IPS-18a (cell line): ENCODE data around the gene PPM1F.

Experiments
- H3K27ac ChIP-seq: one replicate; pipeline ENCODE4 v1.5.1; 2013; ENCODE audit warnings: low read length
- H3K27me3 ChIP-seq: one replicate; pipeline ENCODE4 v1.6.1; 2013; ENCODE audit warnings: mild to moderate bottlenecking, low read length; ENCODE audit not compliant: control insufficient read depth, insufficient read depth
- H3K36me3 ChIP-seq: one replicate; pipeline ENCODE4 v1.6.1; 2013; ENCODE audit warnings: low read depth, low read length; ENCODE audit not compliant: control insufficient read depth
- H3K4me1 ChIP-seq: one replicate; pipeline ENCODE4 v1.6.1; 2013; ENCODE audit warnings: low read depth, low read length; ENCODE audit not compliant: control insufficient read depth
- H3K4me3 ChIP-seq: one replicate; pipeline ENCODE4 v1.5.1; 2013; ENCODE audit warnings: low read length
- H3K9ac ChIP-seq: one replicate; pipeline ENCODE4 v1.6.1; 2013; ENCODE audit warnings: mild to moderate bottlenecking, low read length, moderate library complexity
- H3K9me3 ChIP-seq: one replicate; pipeline ENCODE4 v1.6.1; 2013; ENCODE audit warnings: low read depth, low read length; ENCODE audit not compliant: control insufficient read depth

PPM1F gene

GRCh38 chr22:21951931-21952465, 650 bp downstream of the PPM1F start:
- peaks cover 5% of the 10 kb centered on the region for H3K4me1 ChIP-seq
- no peak overlapping the region for H3K27ac ChIP-seq

GRCh38 chr22:21951062-21951461, 1.6 kb downstream of the PPM1F start:
- Histone ChIP-seq H3K4me3 (no peak overlapping the region), H3K4me1 (peaks cover 8% of the 10 kb centered on the region), H3K27ac (no peak overlapping the region), H3K9me3 (no peaks in the 10 kb centered on the region), H3K9ac (no peak overlapping the region), H3K36me3 (no peaks in the 10 kb centered on the region), H3K27me3 (peaks cover 19% of the 10 kb centered on the region)

More at GRCh38 chr22:21951931-21952465, 650 bp downstream of the PPM1F start:
- Histone ChIP-seq H3K36me3 (no peaks in the 10 kb centered on the region), H3K4me3 (peak overlapping the region; percentile 65), H3K9me3 (no peaks in the 10 kb centered on the region), H3K27me3 (peaks cover 19% of the 10 kb centered on the region), H3K9ac (peak overlapping the region; percentile 17)

GRCh38 chr22:21949948-21950347, 2.7 kb downstream of the PPM1F start:
- Histone ChIP-seq H3K4me1 (peaks cover 8% of the 10 kb centered on the region), H3K27ac (no peak overlapping the region)

GRCh38 chr22:21949569-21949918, 3.1 kb downstream of the PPM1F start:
- H3K36me3 ChIP-seq: peaks cover 3% of the 10 kb centered on the region
- no peak overlapping the region for H3K9ac ChIP-seq
- H3K4me1 ChIP-seq: peaks cover 8% of the 10 kb centered on the region
- H3K27me3 ChIP-seq: peaks cover 19% of the 10 kb centered on the region
- H3K27ac ChIP-seq: no peak overlapping the region
- no peak overlapping the region for H3K4me3 ChIP-seq
- no peaks in the 10 kb centered on the region for H3K9me3 ChIP-seq

More at GRCh38 chr22:21949948-21950347, 2.7 kb downstream of the PPM1F start:
- H3K4me3 ChIP-seq: no peak overlapping the region
- no peaks in the 10 kb centered on the region for H3K9me3 ChIP-seq
- peaks cover 19% of the 10 kb centered on the region for H3K27me3 ChIP-seq
- no peak overlapping the region for H3K9ac ChIP-seq
- H3K36me3 ChIP-seq: peaks cover 3% of the 10 kb centered on the region

- no peaks in the 10 kb centered on the region for H3K9me3 ChIP-seq
- no peak overlapping the region for H3K27ac ChIP-seq
- peaks cover 3% of the 10 kb centered on the region for H3K36me3 ChIP-seq
- peaks cover 8% of the 10 kb centered on the region for H3K4me1 ChIP-seq
- no peak overlapping the region for H3K4me3 ChIP-seq
- peaks cover 19% of the 10 kb centered on the region for H3K27me3 ChIP-seq
- H3K9ac ChIP-seq: no peak overlapping the region
These were observed 3.7 kb downstream of the PPM1F start for GRCh38 chr22:21948824-21949568.

- no peak overlapping the region for H3K27ac ChIP-seq
- H3K36me3 ChIP-seq: peaks cover 3% of the 10 kb centered on the region
- peaks cover 19% of the 10 kb centered on the region for H3K27me3 ChIP-seq
- no peaks in the 10 kb centered on the region for H3K9me3 ChIP-seq
- no peak overlapping the region for H3K4me3 ChIP-seq
- H3K4me1 ChIP-seq: peaks cover 8% of the 10 kb centered on the region
- no peak overlapping the region for H3K9ac ChIP-seq
These were observed 4.3 kb downstream of the PPM1F start for GRCh38 chr22:21948390-21948789.

GRCh38 chr22:21947040-21948014, 5.3 kb downstream of the PPM1F start:
- H3K4me1 ChIP-seq: peaks cover 8% of the 10 kb centered on the region
- no peak overlapping the region for H3K9ac ChIP-seq
- peaks cover 14% of the 10 kb centered on the region for H3K27me3 ChIP-seq
- H3K4me3 ChIP-seq: no peak overlapping the region
- no peak overlapping the region for H3K27ac ChIP-seq
- no peaks in the 10 kb centered on the region for H3K9me3 ChIP-seq
- H3K36me3 ChIP-seq: peaks cover 3% of the 10 kb centered on the region

- no peak overlapping the region for H3K27ac ChIP-seq
- H3K9ac ChIP-seq: no peak overlapping the region
- H3K27me3 ChIP-seq: peaks cover 5% of the 10 kb centered on the region
- H3K9me3 ChIP-seq: no peaks in the 10 kb centered on the region
- peaks cover 8% of the 10 kb centered on the region for H3K4me1 ChIP-seq
- no peak overlapping the region for H3K4me3 ChIP-seq
- H3K36me3 ChIP-seq: peaks cover 3% of the 10 kb centered on the region
These were observed 6.3 kb downstream of the PPM1F start for GRCh38 chr22:21946262-21946925.

GRCh38 chr22:21945453-21946261, 7.0 kb downstream of the PPM1F start:
- Histone ChIP-seq H3K9ac (no peak overlapping the region), H3K27me3 (no peaks in the 10 kb centered on the region), H3K27ac (no peak overlapping the region), H3K36me3 (peaks cover 3% of the 10 kb centered on the region), H3K4me3 (no peak overlapping the region), H3K9me3 (no peaks in the 10 kb centered on the region), H3K4me1 (peaks cover 8% of the 10 kb centered on the region)

GRCh38 chr22:21944871-21945270, 7.8 kb downstream of the PPM1F start:
- H3K36me3 ChIP-seq: peaks cover 3% of the 10 kb centered on the region
- peaks cover 8% of the 10 kb centered on the region for H3K4me1 ChIP-seq
- H3K9me3 ChIP-seq: no peaks in the 10 kb centered on the region
- no peak overlapping the region for H3K27ac ChIP-seq
- H3K27me3 ChIP-seq: no peaks in the 10 kb centered on the region
- H3K4me3 ChIP-seq: no peak overlapping the region
- no peak overlapping the region for H3K9ac ChIP-seq
